Measurements from ENCODE around the gene CDCA7L.

CDCA7L gene

DNA sequence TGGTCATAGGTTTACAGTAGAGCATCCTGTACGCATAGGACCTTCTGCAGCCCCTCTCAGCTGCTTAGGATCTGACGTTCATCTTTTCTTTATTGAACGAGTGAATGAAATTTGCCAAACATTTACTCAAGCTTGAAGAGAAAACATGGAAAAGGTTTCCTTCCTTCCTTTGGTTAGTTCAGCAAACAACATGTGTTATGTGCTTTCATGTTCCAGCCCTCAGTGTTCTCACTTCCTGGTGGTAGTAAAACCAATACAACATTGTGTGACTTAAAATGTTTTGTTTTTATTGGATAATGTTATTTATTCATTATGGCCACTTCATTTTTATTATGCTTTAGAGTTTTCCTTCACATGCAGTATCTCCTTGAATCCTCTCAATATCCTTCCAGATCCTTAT, 1.4 kb upstream of the CDCA7L start:
- H3K27me3 ChIP-seq (ENCODE audit: insufficient read depth, poor library complexity, severe bottlenecking) = no peaks in the 10 kb centered on the region
- TF ChIP-seq, protein P1, sequence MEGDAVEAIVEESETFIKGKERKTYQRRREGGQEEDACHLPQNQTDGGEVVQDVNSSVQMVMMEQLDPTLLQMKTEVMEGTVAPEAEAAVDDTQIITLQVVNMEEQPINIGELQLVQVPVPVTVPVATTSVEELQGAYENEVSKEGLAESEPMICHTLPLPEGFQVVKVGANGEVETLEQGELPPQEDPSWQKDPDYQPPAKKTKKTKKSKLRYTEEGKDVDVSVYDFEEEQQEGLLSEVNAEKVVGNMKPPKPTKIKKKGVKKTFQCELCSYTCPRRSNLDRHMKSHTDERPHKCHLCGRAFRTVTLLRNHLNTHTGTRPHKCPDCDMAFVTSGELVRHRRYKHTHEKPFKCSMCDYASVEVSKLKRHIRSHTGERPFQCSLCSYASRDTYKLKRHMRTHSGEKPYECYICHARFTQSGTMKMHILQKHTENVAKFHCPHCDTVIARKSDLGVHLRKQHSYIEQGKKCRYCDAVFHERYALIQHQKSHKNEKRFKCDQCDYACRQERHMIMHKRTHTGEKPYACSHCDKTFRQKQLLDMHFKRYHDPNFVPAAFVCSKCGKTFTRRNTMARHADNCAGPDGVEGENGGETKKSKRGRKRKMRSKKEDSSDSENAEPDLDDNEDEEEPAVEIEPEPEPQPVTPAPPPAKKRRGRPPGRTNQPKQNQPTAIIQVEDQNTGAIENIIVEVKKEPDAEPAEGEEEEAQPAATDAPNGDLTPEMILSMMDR (IDR thresholded peaks at IDR 0.05; ENCODE audit: insufficient read depth, low read length) = no peak
- TF ChIP-seq GABPA (IDR thresholded peaks at IDR 0.05; ENCODE audit: low read depth) = no peak
- TF ChIP-seq POLR2AphosphoS5 (IDR thresholded peaks at IDR 0.05; ENCODE audit: low read depth) = no peak
- TF ChIP-seq SPI1 (IDR thresholded peaks at IDR 0.05; ENCODE audit: borderline replicate concordance, low read depth) = no peak
- TF ChIP-seq, protein P2, sequence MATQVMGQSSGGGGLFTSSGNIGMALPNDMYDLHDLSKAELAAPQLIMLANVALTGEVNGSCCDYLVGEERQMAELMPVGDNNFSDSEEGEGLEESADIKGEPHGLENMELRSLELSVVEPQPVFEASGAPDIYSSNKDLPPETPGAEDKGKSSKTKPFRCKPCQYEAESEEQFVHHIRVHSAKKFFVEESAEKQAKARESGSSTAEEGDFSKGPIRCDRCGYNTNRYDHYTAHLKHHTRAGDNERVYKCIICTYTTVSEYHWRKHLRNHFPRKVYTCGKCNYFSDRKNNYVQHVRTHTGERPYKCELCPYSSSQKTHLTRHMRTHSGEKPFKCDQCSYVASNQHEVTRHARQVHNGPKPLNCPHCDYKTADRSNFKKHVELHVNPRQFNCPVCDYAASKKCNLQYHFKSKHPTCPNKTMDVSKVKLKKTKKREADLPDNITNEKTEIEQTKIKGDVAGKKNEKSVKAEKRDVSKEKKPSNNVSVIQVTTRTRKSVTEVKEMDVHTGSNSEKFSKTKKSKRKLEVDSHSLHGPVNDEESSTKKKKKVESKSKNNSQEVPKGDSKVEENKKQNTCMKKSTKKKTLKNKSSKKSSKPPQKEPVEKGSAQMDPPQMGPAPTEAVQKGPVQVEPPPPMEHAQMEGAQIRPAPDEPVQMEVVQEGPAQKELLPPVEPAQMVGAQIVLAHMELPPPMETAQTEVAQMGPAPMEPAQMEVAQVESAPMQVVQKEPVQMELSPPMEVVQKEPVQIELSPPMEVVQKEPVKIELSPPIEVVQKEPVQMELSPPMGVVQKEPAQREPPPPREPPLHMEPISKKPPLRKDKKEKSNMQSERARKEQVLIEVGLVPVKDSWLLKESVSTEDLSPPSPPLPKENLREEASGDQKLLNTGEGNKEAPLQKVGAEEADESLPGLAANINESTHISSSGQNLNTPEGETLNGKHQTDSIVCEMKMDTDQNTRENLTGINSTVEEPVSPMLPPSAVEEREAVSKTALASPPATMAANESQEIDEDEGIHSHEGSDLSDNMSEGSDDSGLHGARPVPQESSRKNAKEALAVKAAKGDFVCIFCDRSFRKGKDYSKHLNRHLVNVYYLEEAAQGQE (IDR thresholded peaks at IDR 0.05; ENCODE audit: insufficient replicate concordance, low read depth) = no peak
- no peak overlapping the region for H3K27ac ChIP-seq (replicated peaks)
- DNase-seq (ENCODE audit: low read depth in 1 of 2, low spot score in 1 of 2) = no peak
- no peak overlapping the region for H3K4me3 ChIP-seq (replicated peaks; ENCODE audit: insufficient read depth, low read length)

DNA sequence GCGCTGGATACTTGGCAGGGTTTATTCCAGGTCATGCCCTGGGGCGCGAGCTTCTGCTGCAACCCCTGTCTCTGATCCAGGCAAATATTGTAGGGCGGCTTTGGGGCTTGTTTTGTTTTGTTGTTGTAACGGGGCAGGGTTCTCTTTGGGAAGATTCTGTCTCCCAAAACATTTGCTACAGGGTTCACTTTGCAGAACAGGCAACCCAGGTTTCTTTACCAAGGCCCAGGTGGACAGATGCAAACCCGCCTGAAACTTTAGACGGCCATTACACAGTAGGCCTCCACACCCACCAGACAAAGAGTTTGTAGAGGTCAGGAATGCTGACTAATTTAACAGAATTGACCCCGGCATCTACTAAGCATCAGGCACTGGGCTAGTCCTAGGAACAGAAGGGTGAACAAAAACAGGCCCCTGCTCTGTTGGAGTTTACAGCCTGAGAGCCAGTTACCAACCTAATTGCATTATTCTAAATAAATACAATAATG, 567 bp upstream of the CDCA7L start:
- Histone ChIP-seq H3K27me3 (ENCODE audit: insufficient read depth, poor library complexity, severe bottlenecking) (no peaks in the 10 kb centered on the region), H3K4me3 (replicated peaks; ENCODE audit: insufficient read depth, low read length) (peak overlapping the region; percentile 75), H3K27ac (replicated peaks) (peak overlapping the region; percentile 99)
- DNase-seq (ENCODE audit: low read depth in 1 of 2, low spot score in 1 of 2) = no peak
- TF ChIP-seq GABPA (IDR thresholded peaks at IDR 0.05; ENCODE audit: low read depth) = no peak
- TF ChIP-seq, protein P2 (IDR thresholded peaks at IDR 0.05; ENCODE audit: insufficient replicate concordance, low read depth) = no peak
- no peak for TF ChIP-seq SPI1 (IDR thresholded peaks at IDR 0.05; ENCODE audit: borderline replicate concordance, low read depth)
- TF ChIP-seq, protein P1 (IDR thresholded peaks at IDR 0.05; ENCODE audit: insufficient read depth, low read length) = no peak
- TF ChIP-seq POLR2AphosphoS5 (IDR thresholded peaks at IDR 0.05; ENCODE audit: low read depth) = no peak

GRCh38 chr7:21944616-21945453, 864 bp downstream of the CDCA7L start:
- TF ChIP-seq GABPA (IDR thresholded peaks at IDR 0.05; ENCODE audit: low read depth) (no peak), POLR2AphosphoS5 (IDR thresholded peaks at IDR 0.05; ENCODE audit: low read depth) (no peak), SPI1 (IDR thresholded peaks at IDR 0.05; ENCODE audit: borderline replicate concordance, low read depth) (no peak)
- TF ChIP-seq, protein P1 (IDR thresholded peaks at IDR 0.05; ENCODE audit: insufficient read depth, low read length) = no peak
- TF ChIP-seq, protein P2 (IDR thresholded peaks at IDR 0.05; ENCODE audit: insufficient replicate concordance, low read depth) = no peak
- Histone ChIP-seq H3K4me3 (replicated peaks; ENCODE audit: insufficient read depth, low read length) (peak overlapping the region; percentile 75), H3K27me3 (ENCODE audit: insufficient read depth, poor library complexity, severe bottlenecking) (no peaks in the 10 kb centered on the region), H3K27ac (replicated peaks) (peak overlapping the region; percentile 99)
- peak in 1 of 2 experiments; percentile 37 for DNase-seq (ENCODE audit: low read depth in 1 of 2, low spot score in 1 of 2)
